Measurements from ENCODE around the gene MROH2A.

Gene MROH2A

GRCh38 chr2:233833345-233833744 is 55.2 kb downstream of the MROH2A start:
- DNase-seq (ENCODE audit: low read depth, low spot score), result no peak

GRCh38 chr2:233835230-233836186 is 57.4 kb downstream of the MROH2A start:
- DNase-seq (ENCODE audit: low read depth, low spot score), result no peak

GRCh38 chr2:233836359-233836758 is 58.2 kb downstream of the MROH2A start:
- DNase-seq (ENCODE audit: low read depth, low spot score), result no peak

- no peak for DNase-seq (ENCODE audit: low read depth, low spot score)
Measured at GRCh38 chr2:233837694-233838229, 59.6 kb downstream of the MROH2A start.

GRCh38 chr2:233838251-233838650 is 60.1 kb downstream of the MROH2A start:
- no peak for DNase-seq (ENCODE audit: low read depth, low spot score)

GRCh38 chr2:233838726-233839446 is 60.8 kb downstream of the MROH2A start:
- no peak for DNase-seq (ENCODE audit: low read depth, low spot score)

GRCh38 chr2:233839447-233839820 is 61.3 kb downstream of the MROH2A start:
- no peak for DNase-seq (ENCODE audit: low read depth, low spot score)

- DNase-seq (ENCODE audit: low read depth, low spot score), result no peak
Measured at GRCh38 chr2:233840520-233840919, 62.4 kb downstream of the MROH2A start.

GRCh38 chr2:233841183-233841582 is 63.1 kb downstream of the MROH2A start:
- no peak for DNase-seq (ENCODE audit: low read depth, low spot score)

- no peak for DNase-seq (ENCODE audit: low read depth, low spot score)
Measured at GRCh38 chr2:233844064-233844807, 66.1 kb downstream of the MROH2A start.

- DNase-seq (ENCODE audit: low read depth, low spot score), result no peak
Measured at GRCh38 chr2:233844836-233845235, 66.7 kb downstream of the MROH2A start.

- DNase-seq (ENCODE audit: low read depth, low spot score), result no peak
Measured at GRCh38 chr2:233845301-233846060, 67.4 kb downstream of the MROH2A start.

GRCh38 chr2:233846387-233847247 is 68.5 kb downstream of the MROH2A start:
- DNase-seq (ENCODE audit: low read depth, low spot score), result no peak

- no peak for DNase-seq (ENCODE audit: low read depth, low spot score)
Measured at GRCh38 chr2:233847248-233847898, 69.2 kb downstream of the MROH2A start.

- no peak for DNase-seq (ENCODE audit: low read depth, low spot score)
Measured at GRCh38 chr2:233848276-233848675, 70.1 kb downstream of the MROH2A start.

- no peak for DNase-seq (ENCODE audit: low read depth, low spot score)
Measured at GRCh38 chr2:233849607-233850271, 71.6 kb downstream of the MROH2A start.

GRCh38 chr2:233850745-233851144 is 72.6 kb downstream of the MROH2A start:
- no peak for DNase-seq (ENCODE audit: low read depth, low spot score)

- DNase-seq (ENCODE audit: low read depth, low spot score), result no peak
Measured at GRCh38 chr2:233851169-233851568, 73.0 kb downstream of the MROH2A start.

GRCh38 chr2:233852056-233852455 is 73.9 kb downstream of the MROH2A start:
- no peak for DNase-seq (ENCODE audit: low read depth, low spot score)

Measured in brain pericyte (primary cell).